PC-9 (cell line): ENCODE results near the gene ZBTB34.

Source experiments
- EZH2 ChIP-seq: fragments of 200-600 bp; sonication (generic); IDR thresholded peaks from 2 replicates; pipeline ENCODE4 v1.8.0; 2017; ENCODE audit warnings: antibody characterized with exemption, low read depth
- TF ChIP-seq, protein P1 (sequence below): fragments of 200-600 bp; sonication (generic); conservative IDR thresholded peaks from 2 replicates; pipeline ENCODE4 v1.6.1; 2017; ENCODE audit warnings: mixed run types, antibody characterized with exemption, mild to moderate bottlenecking, moderate library complexity

DNA sequence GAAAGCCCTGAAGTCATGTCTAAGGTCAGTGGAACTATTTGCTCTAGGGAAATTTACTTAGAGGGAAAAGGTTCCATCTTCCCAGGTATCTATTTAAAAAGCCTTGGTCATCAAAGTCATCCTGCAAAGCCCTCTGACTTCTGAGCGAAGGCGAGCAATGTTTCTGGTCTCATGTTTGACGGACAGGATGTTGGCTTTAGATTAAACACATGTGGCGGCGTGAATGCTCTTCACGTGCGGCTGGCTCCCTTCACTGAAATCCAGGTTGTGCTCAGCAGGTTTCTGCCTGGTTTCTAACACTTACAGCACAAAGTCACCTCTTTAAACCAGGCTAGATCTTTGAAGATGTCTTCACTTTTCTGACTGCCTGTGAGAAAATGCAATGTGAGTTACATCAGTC, 5.7 kb upstream of the ZBTB34 start:
- TF ChIP-seq, protein P1, sequence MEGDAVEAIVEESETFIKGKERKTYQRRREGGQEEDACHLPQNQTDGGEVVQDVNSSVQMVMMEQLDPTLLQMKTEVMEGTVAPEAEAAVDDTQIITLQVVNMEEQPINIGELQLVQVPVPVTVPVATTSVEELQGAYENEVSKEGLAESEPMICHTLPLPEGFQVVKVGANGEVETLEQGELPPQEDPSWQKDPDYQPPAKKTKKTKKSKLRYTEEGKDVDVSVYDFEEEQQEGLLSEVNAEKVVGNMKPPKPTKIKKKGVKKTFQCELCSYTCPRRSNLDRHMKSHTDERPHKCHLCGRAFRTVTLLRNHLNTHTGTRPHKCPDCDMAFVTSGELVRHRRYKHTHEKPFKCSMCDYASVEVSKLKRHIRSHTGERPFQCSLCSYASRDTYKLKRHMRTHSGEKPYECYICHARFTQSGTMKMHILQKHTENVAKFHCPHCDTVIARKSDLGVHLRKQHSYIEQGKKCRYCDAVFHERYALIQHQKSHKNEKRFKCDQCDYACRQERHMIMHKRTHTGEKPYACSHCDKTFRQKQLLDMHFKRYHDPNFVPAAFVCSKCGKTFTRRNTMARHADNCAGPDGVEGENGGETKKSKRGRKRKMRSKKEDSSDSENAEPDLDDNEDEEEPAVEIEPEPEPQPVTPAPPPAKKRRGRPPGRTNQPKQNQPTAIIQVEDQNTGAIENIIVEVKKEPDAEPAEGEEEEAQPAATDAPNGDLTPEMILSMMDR: no peak
- TF ChIP-seq EZH2: no peak
